ENCODE measurements around the gene TIPRL.
"Not testable (repeated sequence)": the region's sequence is repeated elsewhere in the genome, so short reads cannot be mapped to it uniquely, and the experiment has no call there.

TIPRL gene

DNA sequence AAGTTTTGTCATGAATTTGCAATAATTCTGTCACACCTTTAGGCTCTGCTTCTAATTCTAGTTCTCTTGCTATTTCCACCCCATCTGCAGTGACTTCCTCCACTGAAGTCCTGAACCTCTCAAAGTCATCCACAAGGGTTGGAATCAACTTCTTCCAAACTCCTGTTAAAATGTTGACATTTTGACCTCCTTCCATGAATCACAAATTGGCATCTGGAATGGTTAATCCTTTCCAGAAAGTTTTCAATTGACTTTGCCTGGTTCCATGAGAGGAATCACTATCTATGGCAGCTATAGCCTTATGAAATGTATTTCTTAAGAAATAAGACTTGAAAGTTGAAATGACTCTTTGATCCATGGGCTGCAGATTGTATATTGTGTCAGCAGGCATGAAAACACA is 27.3 kb downstream of the TIPRL start:
- H3K27me3 ChIP-seq (ENCODE audit: insufficient read depth, low read depth, severe bottlenecking): no peaks in the 10 kb centered on the region
- H3K4me3 ChIP-seq (ENCODE audit: low read depth, low read length): no peak overlapping the region
- no peaks in the 10 kb centered on the region for H3K36me3 ChIP-seq
- TF ChIP-seq, protein P1, sequence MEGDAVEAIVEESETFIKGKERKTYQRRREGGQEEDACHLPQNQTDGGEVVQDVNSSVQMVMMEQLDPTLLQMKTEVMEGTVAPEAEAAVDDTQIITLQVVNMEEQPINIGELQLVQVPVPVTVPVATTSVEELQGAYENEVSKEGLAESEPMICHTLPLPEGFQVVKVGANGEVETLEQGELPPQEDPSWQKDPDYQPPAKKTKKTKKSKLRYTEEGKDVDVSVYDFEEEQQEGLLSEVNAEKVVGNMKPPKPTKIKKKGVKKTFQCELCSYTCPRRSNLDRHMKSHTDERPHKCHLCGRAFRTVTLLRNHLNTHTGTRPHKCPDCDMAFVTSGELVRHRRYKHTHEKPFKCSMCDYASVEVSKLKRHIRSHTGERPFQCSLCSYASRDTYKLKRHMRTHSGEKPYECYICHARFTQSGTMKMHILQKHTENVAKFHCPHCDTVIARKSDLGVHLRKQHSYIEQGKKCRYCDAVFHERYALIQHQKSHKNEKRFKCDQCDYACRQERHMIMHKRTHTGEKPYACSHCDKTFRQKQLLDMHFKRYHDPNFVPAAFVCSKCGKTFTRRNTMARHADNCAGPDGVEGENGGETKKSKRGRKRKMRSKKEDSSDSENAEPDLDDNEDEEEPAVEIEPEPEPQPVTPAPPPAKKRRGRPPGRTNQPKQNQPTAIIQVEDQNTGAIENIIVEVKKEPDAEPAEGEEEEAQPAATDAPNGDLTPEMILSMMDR (IDR thresholded peaks at IDR 0.05; ENCODE audit: low read depth, low read length): no peak
- H3K9me3 ChIP-seq (ENCODE audit: severe bottlenecking): no peaks in the 10 kb centered on the region
- no peak for DNase-seq
- H3K27ac ChIP-seq: no peak overlapping the region

DNA sequence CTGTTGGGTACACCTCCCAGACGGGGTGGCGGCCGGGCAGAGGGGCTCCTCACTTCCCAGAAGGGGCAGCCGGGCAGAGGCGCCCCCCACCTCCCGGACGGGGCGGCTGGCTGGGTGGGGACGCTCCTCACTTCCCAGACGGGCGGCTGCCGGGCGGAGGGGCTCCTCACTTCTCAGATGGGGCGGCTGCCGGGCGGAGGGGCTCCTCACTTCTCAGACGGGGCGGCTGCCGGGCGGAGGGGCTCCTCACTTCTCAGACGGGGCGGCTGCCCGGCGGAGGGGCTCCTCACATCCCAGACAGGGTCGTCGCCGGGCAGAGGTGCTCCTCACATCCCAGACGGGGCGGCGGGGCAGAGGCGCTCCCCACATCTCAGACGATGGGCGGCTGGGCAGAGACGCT is 28.9 kb downstream of the TIPRL start:
- not testable (repeated sequence) for H3K27ac ChIP-seq; H3K4me3 ChIP-seq (ENCODE audit: low read depth, low read length); H3K27me3 ChIP-seq (ENCODE audit: insufficient read depth, low read depth, severe bottlenecking); DNase-seq; H3K9me3 ChIP-seq (ENCODE audit: severe bottlenecking); H3K36me3 ChIP-seq

DNA sequence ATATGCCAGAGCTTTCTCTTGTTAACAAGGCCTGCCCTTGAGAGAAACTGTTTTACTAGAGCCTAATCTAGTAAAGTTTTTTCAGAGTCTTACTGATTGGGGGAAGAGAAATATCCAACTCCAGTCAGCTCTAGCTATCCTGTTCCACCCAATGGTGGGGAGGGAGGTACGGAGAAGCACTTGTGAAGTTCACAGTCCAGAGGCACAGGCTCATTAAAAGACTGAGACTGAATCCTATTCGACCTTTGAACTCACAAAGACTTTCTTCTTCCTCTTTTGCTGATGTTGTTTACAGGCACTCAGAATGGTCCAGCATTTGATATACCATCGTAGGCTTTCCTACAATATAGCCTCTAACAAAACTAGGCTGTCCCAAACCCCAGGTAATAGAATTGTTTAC is 31.6 kb downstream of the TIPRL start:
- no peak for DNase-seq
- no peaks in the 10 kb centered on the region for H3K36me3 ChIP-seq
- TF ChIP-seq, protein P1 (IDR thresholded peaks at IDR 0.05; ENCODE audit: low read depth, low read length): no peak
- no peaks in the 10 kb centered on the region for H3K9me3 ChIP-seq (ENCODE audit: severe bottlenecking)
- H3K27ac ChIP-seq: no peak overlapping the region
- no peaks in the 10 kb centered on the region for H3K27me3 ChIP-seq (ENCODE audit: insufficient read depth, low read depth, severe bottlenecking)
- H3K4me3 ChIP-seq (ENCODE audit: low read depth, low read length): no peak overlapping the region

DNA sequence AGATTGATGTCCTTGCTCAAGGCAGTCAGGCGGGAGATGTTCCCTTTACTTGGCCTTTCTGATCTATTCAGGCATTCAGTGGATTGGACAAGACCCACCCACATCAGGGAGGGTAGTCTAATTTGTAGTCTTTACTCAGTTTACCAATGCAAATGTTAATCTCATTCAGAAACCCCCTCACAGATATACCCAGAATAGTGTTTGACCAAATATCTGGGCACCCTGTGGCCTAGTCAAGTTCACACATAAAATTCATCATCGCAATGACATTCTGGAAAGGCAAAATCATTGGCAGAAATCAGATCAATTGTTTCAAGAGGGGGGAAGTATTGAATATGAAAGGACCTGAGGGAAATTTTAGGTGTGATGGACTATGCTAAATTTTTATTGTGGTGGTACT is 34.6 kb downstream of the TIPRL start:
- Histone ChIP-seq H3K36me3 (no peaks in the 10 kb centered on the region), H3K27ac (no peak overlapping the region), H3K27me3 (ENCODE audit: insufficient read depth, low read depth, severe bottlenecking) (no peaks in the 10 kb centered on the region), H3K4me3 (ENCODE audit: low read depth, low read length) (no peak overlapping the region), H3K9me3 (ENCODE audit: severe bottlenecking) (no peaks in the 10 kb centered on the region)
- TF ChIP-seq, protein P1 (IDR thresholded peaks at IDR 0.05; ENCODE audit: low read depth, low read length): no peak
- no peak for DNase-seq

DNA sequence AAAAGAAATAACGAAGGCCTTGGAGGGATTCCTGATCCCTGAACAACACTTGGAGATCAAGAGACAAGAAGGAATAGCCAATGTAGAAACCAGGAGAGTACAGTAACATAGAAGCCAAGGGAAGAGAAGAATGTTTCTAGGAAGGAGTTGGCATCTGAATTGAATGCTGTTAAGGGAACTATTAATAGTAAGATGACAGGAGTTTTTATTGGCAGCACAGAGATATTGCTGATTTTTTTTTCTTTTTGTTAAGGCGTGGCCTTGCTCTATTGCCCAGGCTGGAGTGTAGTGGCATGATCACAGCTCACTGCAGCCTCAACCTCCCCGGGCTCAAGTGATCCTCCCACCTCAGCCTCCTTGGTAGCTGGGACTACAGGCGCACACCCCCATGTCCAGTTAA is 37.4 kb downstream of the TIPRL start:
- Histone ChIP-seq H3K27me3 (ENCODE audit: insufficient read depth, low read depth, severe bottlenecking) (no peaks in the 10 kb centered on the region), H3K36me3 (no peaks in the 10 kb centered on the region), H3K27ac (no peak overlapping the region), H3K4me3 (ENCODE audit: low read depth, low read length) (no peak overlapping the region), H3K9me3 (ENCODE audit: severe bottlenecking) (no peaks in the 10 kb centered on the region)
- no peak for DNase-seq
- TF ChIP-seq, protein P1 (IDR thresholded peaks at IDR 0.05; ENCODE audit: low read depth, low read length): no peak

DNA sequence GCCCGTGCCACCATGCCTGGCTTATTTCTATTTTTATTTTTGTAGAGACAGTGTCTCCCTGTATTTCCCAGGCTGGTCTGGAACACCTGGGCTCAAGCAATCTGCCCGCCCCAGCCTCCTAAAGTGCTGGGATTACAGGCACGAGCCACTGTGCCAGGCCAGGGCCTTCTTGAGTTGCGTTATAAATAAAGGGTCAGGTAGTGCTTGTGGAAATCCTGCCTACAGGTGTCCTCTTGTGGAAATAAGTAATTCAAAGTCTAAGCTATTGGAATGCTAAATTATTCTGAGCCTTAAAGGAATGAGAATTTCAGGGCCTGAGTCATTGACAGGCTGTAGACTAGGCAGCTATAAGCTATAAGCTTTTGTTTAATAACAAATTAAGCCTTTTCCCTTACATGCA is 38.9 kb downstream of the TIPRL start:
- H3K36me3 ChIP-seq: no peaks in the 10 kb centered on the region
- TF ChIP-seq, protein P1 (IDR thresholded peaks at IDR 0.05; ENCODE audit: low read depth, low read length): no peak

More for the DNA sequence above, 38.9 kb downstream of the TIPRL start:
- Histone ChIP-seq H3K4me3 (ENCODE audit: low read depth, low read length) (no peak overlapping the region), H3K9me3 (ENCODE audit: severe bottlenecking) (no peaks in the 10 kb centered on the region), H3K27me3 (ENCODE audit: insufficient read depth, low read depth, severe bottlenecking) (no peaks in the 10 kb centered on the region), H3K27ac (no peak overlapping the region)
- no peak for DNase-seq
